CD14-positive monocyte (primary cell): Measurements from ENCODE around the gene ALLC. TPM values are rescaled to one million over a fixed set of nuclear protein-coding genes. Genes with fewer than 3 reads are reported as not detected.

Source experiments
- DNase-seq, 3 donors: peaks; one replicate each; pipeline ENCODE4 v3.0.0-alpha.2; 2011 to 2022
- H2AFZ ChIP-seq: 2 replicates; pipeline ENCODE4 v1.6.0; 2012; ENCODE audit warnings: mild to moderate bottlenecking, low read depth, low read length, inconsistent platforms; ENCODE audit not compliant: insufficient read depth, poor library complexity, severe bottlenecking
- H3K27ac ChIP-seq, 2 donors: 1 replicate in 1 of 2; 2 replicates in 1 of 2; pipeline ENCODE4 v1.5.1; 2012 to 2013; ENCODE audit warnings: low read length in 2 of 2, control low read depth in 1 of 2, inconsistent platforms in 1 of 2, low read depth in 1 of 2, mild to moderate bottlenecking in 1 of 2
- H3K27me3 ChIP-seq, 2 donors: one replicate each; pipeline versions ENCODE4 v1.6.0 to v1.6.1; 2011 to 2013; ENCODE audit warnings: low read length in 2 of 2; ENCODE audit not compliant: control insufficient read depth in 2 of 2, insufficient read depth in 2 of 2
- H3K36me3 ChIP-seq, 2 donors: replicated peaks in 1 of 2; 1 replicate in 1 of 2; 2 replicates in 1 of 2; pipeline versions ENCODE4 v1.5.1 to v1.6.1; 2012 to 2013; ENCODE audit warnings: low read length in 2 of 2, control low read depth in 1 of 2, inconsistent platforms in 1 of 2, mild to moderate bottlenecking in 1 of 2; ENCODE audit not compliant: insufficient read depth in 2 of 2, control insufficient read depth in 1 of 2
- H3K4me1 ChIP-seq, 2 donors: 1 replicate in 1 of 2; 2 replicates in 1 of 2; pipeline versions ENCODE4 v1.5.1 to v1.6.1; 2012 to 2013; ENCODE audit warnings: low read length in 2 of 2, control low read depth in 1 of 2, inconsistent platforms in 1 of 2, mild to moderate bottlenecking in 1 of 2, moderate library complexity in 1 of 2; ENCODE audit not compliant: insufficient read depth in 2 of 2, control insufficient read depth in 1 of 2
- H3K4me2 ChIP-seq: replicated peaks from 2 replicates; pipeline ENCODE3; 2012; ENCODE audit warnings: low read length, moderate library complexity, mild to moderate bottlenecking; ENCODE audit not compliant: poor library complexity, severe bottlenecking; ENCODE audit errors: extremely low read depth
- H3K4me3 ChIP-seq, 3 experiments: fragments of 200-600 bp in 1 of 3; sonication (generic) in 1 of 3; replicated peaks in 1 of 3; 1 replicate in 2 of 3; 2 replicates in 1 of 3; pipeline ENCODE4 v1.5.1; 2011 to 2013; ENCODE audit warnings: low read length in 3 of 3, mild to moderate bottlenecking in 3 of 3, control low read depth in 2 of 3, low read depth in 2 of 3, inconsistent platforms in 1 of 3, moderate library complexity in 1 of 3
- H3K79me2 ChIP-seq: 2 replicates; pipeline ENCODE4 v1.6.0; 2012; ENCODE audit warnings: mild to moderate bottlenecking, control low read depth, inconsistent platforms, low read length, moderate library complexity; ENCODE audit not compliant: insufficient read depth
- H3K9ac ChIP-seq: 2 replicates; pipeline ENCODE4 v1.6.0; 2017; ENCODE audit warnings: low read length, mild to moderate bottlenecking; ENCODE audit not compliant: insufficient read depth, poor library complexity, severe bottlenecking
- H3K9me3 ChIP-seq, 2 donors: replicated peaks in 1 of 2; 1 replicate in 1 of 2; 2 replicates in 1 of 2; pipeline versions ENCODE4 v1.5.1 to v1.6.1; 2012 to 2013; ENCODE audit warnings: low read length in 2 of 2, control low read depth in 1 of 2; ENCODE audit not compliant: control insufficient read depth in 1 of 2, insufficient read depth in 1 of 2
- H4K20me1 ChIP-seq: 2 replicates; pipeline ENCODE4 v1.6.0; 2012; ENCODE audit warnings: mild to moderate bottlenecking, low read length, control low read depth, moderate library complexity; ENCODE audit not compliant: insufficient read depth
- H3K27ac Mint-ChIP-seq, 7 donors: one replicate each; pipeline ENCODE4 v1.8.0; 2020; ENCODE audit warnings: mild to moderate bottlenecking in 7 of 7, mixed read lengths in 7 of 7, moderate library complexity in 6 of 7, inconsistent platforms in 2 of 7
- H3K27me3 Mint-ChIP-seq, 3 donors: one replicate each; pipeline ENCODE4 v1.8.0; 2021 to 2022; ENCODE audit warnings: low read depth in 3 of 3, mild to moderate bottlenecking in 3 of 3, mixed read lengths in 3 of 3, moderate library complexity in 3 of 3, inconsistent platforms in 1 of 3
- H3K36me3 Mint-ChIP-seq, 2 donors: one replicate each; pipeline ENCODE4 v1.8.0; 2020; ENCODE audit warnings: mixed read lengths in 2 of 2, inconsistent platforms in 1 of 2, mild to moderate bottlenecking in 1 of 2
- H3K4me1 Mint-ChIP-seq: one replicate; pipeline ENCODE4 v1.8.0; 2020; ENCODE audit warnings: mild to moderate bottlenecking, mixed read lengths
- H3K4me3 Mint-ChIP-seq, 2 donors: one replicate each; pipeline ENCODE4 v1.8.0; 2020; ENCODE audit warnings: mild to moderate bottlenecking in 2 of 2, mixed read lengths in 2 of 2, moderate library complexity in 1 of 2
- H3K9me3 Mint-ChIP-seq, 7 donors: one replicate each; pipeline ENCODE4 v1.8.0; 2020 to 2022; ENCODE audit warnings: mixed read lengths in 7 of 7, mild to moderate bottlenecking in 6 of 7, moderate library complexity in 6 of 7, inconsistent platforms in 2 of 7
- CTCF ChIP-seq: fragments of 200-600 bp; IDR thresholded peaks from one replicate; pipeline ENCODE4 v1.8.0; 2022; ENCODE audit warnings: antibody characterized with exemption, mild to moderate bottlenecking
- WGBS: methylation state at CpG from one replicate; pipeline ENCODE4 v1.1.5; 2013; ENCODE audit warnings: missing lambda C conversion rate; ENCODE audit not compliant: insufficient coverage; 5-methylcytosine and 5-hydroxymethylcytosine counted together
- intact Hi-C, 2 donors: fragments of 100-400 bp; cut with micrococcal nuclease; formaldehyde crosslinking; loops; one replicate each; pipeline versions ENCODE4 v1.15.0 to v1.15.1; 2023
- polyA plus RNA-seq, 3 donors: library from polyadenylated mRNA; depleted of rRNA in 1 of 3; unstranded in 2 of 3; stranded (reverse) in 1 of 3; fragments of 300-500 nt in 2 of 3; fragments of >200 nt in 1 of 3; fragmentation: Illumina TruSeq in 2 of 3; gene quantifications; 1 replicate in 2 of 3; 2 replicates in 1 of 3; pipeline ENCODE4 v1.2.3, GENCODE V29; 2012 to 2021

The ALLC gene
- polyA plus RNA-seq, 3 donors, result not detected

DNA sequence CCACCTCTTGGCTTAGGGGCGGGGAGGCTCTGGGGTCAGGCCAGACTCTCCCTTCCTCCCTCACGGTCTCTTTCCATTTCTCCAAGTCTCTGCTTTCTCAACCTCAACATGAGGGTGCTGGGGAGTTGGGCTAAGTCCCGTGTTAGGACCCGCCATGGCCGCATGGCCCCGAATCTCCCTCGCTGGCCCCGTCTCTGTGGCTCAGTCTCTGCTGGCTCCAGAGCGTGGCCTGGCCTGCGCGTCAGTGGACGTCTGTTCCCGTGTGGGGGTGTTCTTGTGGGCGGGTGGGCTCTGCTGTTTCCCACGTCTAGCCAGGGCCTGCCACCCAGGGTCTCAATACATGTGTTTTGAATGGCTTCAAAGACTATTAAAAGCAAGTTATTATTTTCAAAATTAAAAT lies 12.4 kb downstream of the ALLC start:
- no peaks in the 10 kb centered on the region for H3K36me3 Mint-ChIP-seq
- no peak overlapping the region for H2AFZ ChIP-seq
- no peaks in the 10 kb centered on the region for H3K4me1 ChIP-seq
- peaks cover 2 to 7% (median 6%) of the 10 kb centered on the region in 3 donors for H3K27me3 Mint-ChIP-seq
- no peak overlapping the region for H3K4me3 Mint-ChIP-seq
- TF ChIP-seq CTCF, result no peak
- H3K9me3 ChIP-seq, result no peaks in the 10 kb centered on the region
- no peaks in the 10 kb centered on the region for H3K4me1 Mint-ChIP-seq
- no peaks in the 10 kb centered on the region for H4K20me1 ChIP-seq
- H3K27me3 ChIP-seq, result no peaks in the 10 kb centered on the region
- peaks cover 0 to 3% (median 0%) of the 10 kb centered on the region in 7 donors for H3K9me3 Mint-ChIP-seq
- H3K9ac ChIP-seq, result no peak overlapping the region
- no peak overlapping the region for H3K27ac Mint-ChIP-seq
- H3K4me2 ChIP-seq, result no peak overlapping the region
- H3K79me2 ChIP-seq, result no peaks in the 10 kb centered on the region
- intact Hi-C loops, result no loop called here
- no peak overlapping the region for H3K4me3 ChIP-seq
- no peaks in the 10 kb centered on the region for H3K36me3 ChIP-seq
- DNase-seq, result no peak
- WGBS, result 97% methylated on average over 6 of the region's 15 CpGs
- H3K27ac ChIP-seq, result no peak overlapping the region

GRCh38 chr2:3670941-3671340 lies 12.9 kb downstream of the ALLC start:
- TF ChIP-seq CTCF, result no peak
- Histone ChIP-seq H3K4me2 (no peak overlapping the region), H3K4me1 (no peaks in the 10 kb centered on the region), H3K36me3 (no peaks in the 10 kb centered on the region), H3K9me3 (no peaks in the 10 kb centered on the region), H3K9ac (no peak overlapping the region), H2AFZ (no peak overlapping the region), H3K27ac (no peak overlapping the region), H3K4me3 (no peak overlapping the region), H3K27me3 (no peaks in the 10 kb centered on the region), H3K79me2 (no peaks in the 10 kb centered on the region), H4K20me1 (no peaks in the 10 kb centered on the region)
- Mint-ChIP-seq H3K27ac (no peak overlapping the region), H3K4me1 (no peaks in the 10 kb centered on the region), H3K4me3 (no peak overlapping the region), H3K9me3 (peaks cover 0 to 3% (median 0%) of the 10 kb centered on the region in 7 donors), H3K36me3 (no peaks in the 10 kb centered on the region), H3K27me3 (peaks cover 2 to 7% (median 6%) of the 10 kb centered on the region in 3 donors)
- DNase-seq, result no peak
- WGBS, result 96% methylated on average over 8 of the region's 11 CpGs
- intact Hi-C loops, result no loop called here
